Neural crest cell (in vitro differentiated cells): Measurements from ENCODE around the gene FANCC. TPM values are rescaled to one million over a fixed set of nuclear protein-coding genes. Genes with fewer than 3 reads are reported as not detected.

Experiments
- DNase-seq: peaks from one replicate; pipeline ENCODE4 v3.0.0; 2021; ENCODE audit warnings: low read depth, mixed read lengths, low spot score
- H3K27ac Mint-ChIP-seq: one replicate; pipeline ENCODE4 v1.8.0; 2021; ENCODE audit warnings: mild to moderate bottlenecking, mixed read lengths; ENCODE audit not compliant: unreplicated experiment
- H3K27me3 Mint-ChIP-seq: 2 replicates; pipeline ENCODE4 v1.8.0; 2021; ENCODE audit warnings: low read depth, mild to moderate bottlenecking, mixed read lengths
- H3K36me3 Mint-ChIP-seq: 2 replicates; pipeline ENCODE4 v1.8.0; 2021; ENCODE audit warnings: low read depth, mild to moderate bottlenecking, mixed read lengths
- H3K4me1 Mint-ChIP-seq: 2 replicates; pipeline ENCODE4 v1.8.0; 2021; ENCODE audit warnings: mixed read lengths
- H3K4me3 Mint-ChIP-seq: one replicate; pipeline ENCODE4 v1.8.0; 2021; ENCODE audit warnings: mild to moderate bottlenecking, mixed read lengths
- H3K9me3 Mint-ChIP-seq: 2 replicates; pipeline ENCODE4 v1.8.0; 2021; ENCODE audit warnings: mixed read lengths
- CTCF ChIP-seq: fragments of 200-600 bp; sonication (generic); conservative IDR thresholded peaks from 2 replicates; pipeline ENCODE4 v1.5.0; 2021; ENCODE audit warnings: antibody characterized with exemption, mild to moderate bottlenecking
- total RNA-seq: library from RNA; stranded (reverse); gene quantifications from 2 replicates; pipeline ENCODE4 v1.2.1, GENCODE V29; 2021

FANCC gene
- total RNA-seq, 1 donor from 2014 or later, result 24.6 TPM

DNA sequence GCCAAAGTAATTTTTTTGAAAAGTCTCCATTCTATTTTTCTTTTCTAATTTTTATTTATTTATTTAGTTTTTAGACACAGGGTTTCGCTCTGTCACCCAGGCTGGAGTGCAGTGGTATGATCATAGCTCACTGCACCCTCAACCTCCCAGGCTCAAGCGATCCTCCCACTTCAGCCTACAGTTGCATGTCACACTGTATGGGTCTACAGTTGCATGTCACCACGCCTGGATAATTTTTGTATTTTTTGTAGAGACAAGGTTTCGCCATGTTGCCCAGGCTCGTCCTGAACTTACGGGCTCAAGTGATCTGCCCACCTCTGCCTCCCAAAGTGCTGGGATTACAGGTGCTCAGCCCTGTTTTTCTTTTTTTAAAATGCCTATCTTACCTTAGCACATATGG is 10.7 kb downstream of the FANCC start:
- Mint-ChIP-seq H3K27ac (no peak overlapping the region), H3K9me3 (peaks cover 2% of the 10 kb centered on the region), H3K27me3 (no peaks in the 10 kb centered on the region), H3K4me1 (peaks cover 17% of the 10 kb centered on the region), H3K4me3 (no peak overlapping the region), H3K36me3 (no peaks in the 10 kb centered on the region)
- no peak for DNase-seq
- TF ChIP-seq CTCF, result no peak

GRCh38 chr9:95305770-95306492 is 11.6 kb downstream of the FANCC start:
- no peak for TF ChIP-seq CTCF
- no peak for DNase-seq
- Mint-ChIP-seq H3K36me3 (no peaks in the 10 kb centered on the region), H3K27ac (no peak overlapping the region), H3K9me3 (peaks cover 2% of the 10 kb centered on the region), H3K27me3 (no peaks in the 10 kb centered on the region), H3K4me1 (peaks cover 17% of the 10 kb centered on the region), H3K4me3 (no peak overlapping the region)

- TF ChIP-seq CTCF, result no peak
- Mint-ChIP-seq H3K27ac (no peak overlapping the region), H3K9me3 (peaks cover 2% of the 10 kb centered on the region), H3K36me3 (no peaks in the 10 kb centered on the region), H3K4me1 (peaks cover 17% of the 10 kb centered on the region), H3K4me3 (no peak overlapping the region), H3K27me3 (no peaks in the 10 kb centered on the region)
- DNase-seq, result no peak
These were observed 15.0 kb downstream of the FANCC start for GRCh38 chr9:95302479-95302878.

GRCh38 chr9:95297760-95298159 is 19.7 kb downstream of the FANCC start:
- no peak overlapping the region for H3K4me3 Mint-ChIP-seq
- peaks cover 11% of the 10 kb centered on the region for H3K4me1 Mint-ChIP-seq
- peaks cover 1% of the 10 kb centered on the region for H3K36me3 Mint-ChIP-seq
- H3K27me3 Mint-ChIP-seq, result no peaks in the 10 kb centered on the region
- no peak for DNase-seq
- H3K27ac Mint-ChIP-seq, result no peak overlapping the region
- peaks cover under 1% of the 10 kb centered on the region for H3K9me3 Mint-ChIP-seq
- no peak for TF ChIP-seq CTCF

GRCh38 chr9:95297316-95297715 is 20.2 kb downstream of the FANCC start:
- TF ChIP-seq CTCF, result no peak
- Mint-ChIP-seq H3K4me1 (peaks cover 11% of the 10 kb centered on the region), H3K27me3 (no peaks in the 10 kb centered on the region), H3K36me3 (peaks cover 3% of the 10 kb centered on the region), H3K4me3 (no peak overlapping the region), H3K27ac (no peak overlapping the region), H3K9me3 (no peaks in the 10 kb centered on the region)
- DNase-seq, result no peak
